Activated naive CD8-positive, alpha-beta T cell (primary cell): ENCODE results near the gene SHC1.

ENCODE experiments used
- H3K27ac Mint-ChIP-seq: one replicate; pipeline ENCODE4 v1.8.0; 2021; ENCODE audit warnings: mixed read lengths
- H3K27me3 Mint-ChIP-seq: one replicate; pipeline ENCODE4 v1.8.0; 2021; ENCODE audit warnings: mixed read lengths
- H3K36me3 Mint-ChIP-seq: one replicate; pipeline ENCODE4 v1.8.0; 2021; ENCODE audit warnings: mixed read lengths
- H3K4me1 Mint-ChIP-seq: one replicate; pipeline ENCODE4 v1.8.0; 2021; ENCODE audit warnings: low read depth, mixed read lengths
- H3K4me3 Mint-ChIP-seq: one replicate; pipeline ENCODE4 v1.8.0; 2021; ENCODE audit warnings: mild to moderate bottlenecking, mixed read lengths
- H3K9me3 Mint-ChIP-seq: one replicate; pipeline ENCODE4 v1.8.0; 2021; ENCODE audit warnings: low read depth, mixed read lengths

Gene SHC1

DNA sequence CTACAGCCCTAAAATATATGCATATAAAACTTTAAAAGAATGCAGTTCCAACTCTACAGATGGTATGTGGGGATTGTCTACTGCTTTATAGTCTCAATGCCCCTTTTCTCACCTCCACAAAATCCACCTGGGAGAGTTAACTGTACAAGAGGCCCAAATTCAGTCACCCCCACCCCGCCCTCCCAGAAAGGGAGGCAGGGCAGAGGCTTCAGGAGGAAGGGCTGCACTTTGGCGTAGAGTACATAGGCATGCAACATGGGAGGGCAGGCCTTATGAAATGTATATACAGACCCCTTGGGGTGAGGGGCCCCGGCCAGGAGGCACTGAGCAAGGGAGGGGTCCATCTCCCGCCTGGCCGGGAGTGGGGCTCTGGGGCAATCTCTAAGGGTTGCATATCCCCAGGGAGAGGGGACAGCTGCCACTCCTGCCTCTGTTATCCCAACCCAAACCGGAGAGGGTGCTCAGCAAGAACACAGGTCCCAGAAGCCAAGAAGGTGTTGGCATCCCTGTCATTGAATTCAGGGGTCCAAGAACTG, 7.7 kb downstream of the SHC1 start:
- Mint-ChIP-seq H3K4me1 (peaks cover 27% of the 10 kb centered on the region), H3K27me3 (no peaks in the 10 kb centered on the region), H3K27ac (peak overlapping the region; percentile 92), H3K4me3 (peak overlapping the region; percentile 91), H3K36me3 (no peaks in the 10 kb centered on the region), H3K9me3 (no peaks in the 10 kb centered on the region)

DNA sequence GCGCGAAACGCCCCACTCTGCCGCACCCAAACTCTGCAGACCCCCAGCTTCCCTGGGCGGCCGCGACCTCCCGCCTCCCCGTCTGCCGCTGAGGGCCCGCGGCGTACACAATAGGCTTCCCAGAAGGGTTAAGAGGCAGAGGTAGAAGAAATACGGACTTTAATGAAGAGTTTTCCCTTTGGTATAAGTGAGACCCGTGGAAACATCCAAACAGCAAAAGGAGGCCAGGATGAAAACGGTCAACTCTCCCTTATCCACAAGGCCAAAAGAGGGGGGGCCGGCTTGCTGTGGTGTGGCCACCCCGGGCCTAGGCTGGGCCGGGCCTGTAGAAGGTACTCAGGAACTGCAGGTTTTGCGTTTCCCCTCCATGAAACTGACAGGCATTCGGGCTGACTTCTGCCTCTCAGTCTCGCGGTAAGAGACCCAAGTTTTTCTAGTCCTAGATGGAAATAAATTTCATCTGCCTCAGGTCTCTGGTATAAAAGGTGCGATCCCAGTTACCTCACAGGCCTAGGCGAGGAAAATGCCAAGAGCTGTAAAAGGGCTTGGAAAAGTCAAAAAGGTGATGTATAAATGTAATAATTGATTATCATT, 8.3 kb downstream of the SHC1 start:
- Mint-ChIP-seq H3K4me1 (peaks cover 28% of the 10 kb centered on the region), H3K27me3 (no peaks in the 10 kb centered on the region), H3K27ac (peak overlapping the region; percentile 92), H3K4me3 (peak overlapping the region; percentile 91), H3K36me3 (no peaks in the 10 kb centered on the region), H3K9me3 (no peaks in the 10 kb centered on the region)

- H3K9me3 Mint-ChIP-seq: no peaks in the 10 kb centered on the region
- no peaks in the 10 kb centered on the region for H3K27me3 Mint-ChIP-seq
- peaks cover 36% of the 10 kb centered on the region for H3K4me1 Mint-ChIP-seq
- H3K4me3 Mint-ChIP-seq: peak within 1 kb of the TSS; percentile 97
- no peaks in the 10 kb centered on the region for H3K36me3 Mint-ChIP-seq
- H3K27ac Mint-ChIP-seq: peak within 1 kb of the TSS; percentile 92
These were observed 9.1 kb downstream of the SHC1 start, which contains the start of gene PYGO2 for GRCh38 chr1:154961207-154962155. Gene PYGO2 (minus strand): TSS chr1:154961782. CDS start chr1:154961576, 206 bp downstream.

GRCh38 chr1:154960446-154961136, 10.0 kb downstream of the SHC1 start:
- Mint-ChIP-seq H3K4me3 (peak overlapping the region; percentile 97), H3K27me3 (no peaks in the 10 kb centered on the region), H3K9me3 (no peaks in the 10 kb centered on the region), H3K4me1 (peaks cover 45% of the 10 kb centered on the region), H3K27ac (peak overlapping the region; percentile 92), H3K36me3 (no peaks in the 10 kb centered on the region)

DNA sequence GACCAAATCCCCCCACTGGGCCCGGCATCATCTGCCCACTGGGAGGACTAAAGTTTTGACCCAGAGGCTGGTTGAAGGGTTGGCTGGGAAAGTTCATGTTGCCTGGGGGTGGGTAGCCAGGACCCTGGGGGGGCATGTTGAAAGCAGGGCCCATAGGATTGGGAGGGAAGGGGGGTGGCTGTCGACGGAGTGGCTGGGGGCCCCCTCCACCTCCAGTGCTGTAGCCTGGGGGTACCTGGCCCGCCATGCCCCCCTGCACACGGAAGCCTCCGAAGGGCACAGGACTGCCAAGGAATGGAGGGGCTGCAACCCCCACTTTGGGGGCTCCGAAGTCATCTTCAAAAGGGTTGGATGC, 11.1 kb downstream of the SHC1 start:
- Mint-ChIP-seq H3K27me3 (no peaks in the 10 kb centered on the region), H3K9me3 (no peaks in the 10 kb centered on the region), H3K4me1 (peaks cover 53% of the 10 kb centered on the region), H3K27ac (peak overlapping the region; percentile 64), H3K36me3 (no peaks in the 10 kb centered on the region), H3K4me3 (peak overlapping the region; percentile 35)

DNA sequence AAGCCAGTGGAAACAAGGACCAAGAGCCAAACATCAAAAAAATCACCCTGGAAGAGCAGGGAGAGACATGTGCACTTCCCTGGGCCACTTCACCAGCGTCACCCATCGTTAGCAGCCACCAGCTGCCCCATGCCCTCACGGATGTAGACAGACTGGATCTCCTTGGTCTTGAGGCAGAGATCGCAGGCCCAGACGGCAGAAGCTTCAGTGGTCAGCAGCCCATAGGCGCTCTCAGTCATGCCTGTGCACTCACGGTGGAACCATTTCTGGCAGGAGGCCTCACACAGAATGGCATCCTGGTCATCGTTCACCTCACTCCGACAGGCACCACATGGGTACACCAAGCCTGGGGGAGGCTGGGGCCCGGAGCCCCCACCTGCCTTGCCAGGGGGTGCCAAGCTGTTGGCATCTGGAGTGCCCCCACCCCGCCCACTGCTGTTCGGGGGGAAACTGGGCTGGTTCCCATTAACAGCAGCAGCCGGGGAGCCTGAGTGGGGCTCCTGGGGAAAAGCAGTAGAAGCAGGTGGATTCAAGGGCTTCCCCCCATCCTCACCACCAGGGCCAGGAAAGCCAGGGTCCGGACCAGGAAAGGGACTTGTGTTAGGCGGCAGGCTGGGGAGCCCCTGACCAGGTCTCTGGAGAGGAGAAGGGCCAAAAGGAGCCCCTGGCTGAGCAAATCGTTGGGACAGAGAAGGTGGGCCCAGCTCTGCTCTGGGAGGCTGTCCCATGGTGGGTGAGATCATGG, 11.7 kb downstream of the SHC1 start:
- H3K27me3 Mint-ChIP-seq: no peaks in the 10 kb centered on the region
- H3K36me3 Mint-ChIP-seq: no peaks in the 10 kb centered on the region
- H3K27ac Mint-ChIP-seq: peak overlapping the region; percentile 50
- H3K4me1 Mint-ChIP-seq: peaks cover 57% of the 10 kb centered on the region
- H3K9me3 Mint-ChIP-seq: no peaks in the 10 kb centered on the region
- H3K4me3 Mint-ChIP-seq: peak overlapping the region; percentile 42

DNA sequence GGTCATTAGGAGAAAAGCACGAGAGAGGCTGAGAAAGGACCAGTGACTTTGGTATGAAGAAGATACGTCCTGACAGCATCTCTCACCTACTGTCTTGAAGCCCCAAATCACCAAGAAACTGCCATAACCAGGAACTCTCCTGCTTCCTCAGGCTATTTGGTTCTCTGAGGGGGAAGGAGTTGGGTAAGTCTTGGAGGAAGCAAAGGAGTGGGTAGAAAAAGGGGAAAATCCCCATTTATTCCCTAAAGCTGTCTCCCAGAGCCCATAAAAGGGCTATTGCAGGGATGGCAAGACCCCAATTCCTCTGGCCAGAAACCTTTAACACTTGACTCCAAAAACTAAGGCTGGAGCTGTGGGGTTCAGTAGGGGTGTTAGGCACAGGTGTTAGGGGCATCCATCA, 12.5 kb downstream of the SHC1 start:
- Mint-ChIP-seq H3K4me1 (peaks cover 60% of the 10 kb centered on the region), H3K27ac (peak overlapping the region; percentile 50), H3K36me3 (no peaks in the 10 kb centered on the region), H3K9me3 (no peaks in the 10 kb centered on the region), H3K27me3 (no peaks in the 10 kb centered on the region), H3K4me3 (no peak overlapping the region)

- peak overlapping the region; percentile 34 for H3K27ac Mint-ChIP-seq
- H3K4me3 Mint-ChIP-seq: no peak overlapping the region
- H3K27me3 Mint-ChIP-seq: no peaks in the 10 kb centered on the region
- peaks cover 62% of the 10 kb centered on the region for H3K4me1 Mint-ChIP-seq
- no peaks in the 10 kb centered on the region for H3K9me3 Mint-ChIP-seq
- no peaks in the 10 kb centered on the region for H3K36me3 Mint-ChIP-seq
These were observed 13.4 kb downstream of the SHC1 start for GRCh38 chr1:154957091-154957657.

DNA sequence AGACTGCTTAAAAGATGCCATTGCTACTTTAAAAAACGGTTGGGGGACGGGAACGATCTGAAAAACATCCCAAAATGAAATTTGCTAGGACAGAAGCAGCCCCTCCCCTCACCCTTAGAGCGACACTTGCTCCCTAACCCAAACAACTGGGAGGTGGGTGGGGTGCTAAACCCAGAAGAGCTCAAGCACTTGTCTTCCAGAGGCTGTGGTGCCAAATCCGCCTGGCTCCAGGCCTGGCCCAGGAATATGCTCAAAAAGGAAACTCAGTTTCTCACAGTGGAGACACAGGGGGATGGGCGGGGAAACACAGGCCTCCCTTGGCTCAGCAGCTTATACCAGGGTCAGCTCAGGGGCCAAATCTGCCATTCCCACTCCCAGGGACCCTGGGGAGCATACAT, 14.0 kb downstream of the SHC1 start:
- Mint-ChIP-seq H3K4me1 (peaks cover 67% of the 10 kb centered on the region), H3K27ac (peak overlapping the region; percentile 91), H3K9me3 (no peaks in the 10 kb centered on the region), H3K27me3 (no peaks in the 10 kb centered on the region), H3K36me3 (peaks cover 2% of the 10 kb centered on the region), H3K4me3 (peak overlapping the region; percentile 94)

- Mint-ChIP-seq H3K27ac (peak within 1 kb of the TSS; percentile 91), H3K36me3 (peaks cover 2% of the 10 kb centered on the region), H3K4me3 (peak within 1 kb of the TSS; percentile 94), H3K4me1 (peaks cover 69% of the 10 kb centered on the region), H3K27me3 (no peaks in the 10 kb centered on the region), H3K9me3 (no peaks in the 10 kb centered on the region)
These were observed 14.6 kb downstream of the SHC1 start, which contains the start of gene PBXIP1 for GRCh38 chr1:154955718-154956543. Gene PBXIP1 (minus strand): TSS chr1:154956099. CDS start chr1:154953721, 2,378 bp downstream.

DNA sequence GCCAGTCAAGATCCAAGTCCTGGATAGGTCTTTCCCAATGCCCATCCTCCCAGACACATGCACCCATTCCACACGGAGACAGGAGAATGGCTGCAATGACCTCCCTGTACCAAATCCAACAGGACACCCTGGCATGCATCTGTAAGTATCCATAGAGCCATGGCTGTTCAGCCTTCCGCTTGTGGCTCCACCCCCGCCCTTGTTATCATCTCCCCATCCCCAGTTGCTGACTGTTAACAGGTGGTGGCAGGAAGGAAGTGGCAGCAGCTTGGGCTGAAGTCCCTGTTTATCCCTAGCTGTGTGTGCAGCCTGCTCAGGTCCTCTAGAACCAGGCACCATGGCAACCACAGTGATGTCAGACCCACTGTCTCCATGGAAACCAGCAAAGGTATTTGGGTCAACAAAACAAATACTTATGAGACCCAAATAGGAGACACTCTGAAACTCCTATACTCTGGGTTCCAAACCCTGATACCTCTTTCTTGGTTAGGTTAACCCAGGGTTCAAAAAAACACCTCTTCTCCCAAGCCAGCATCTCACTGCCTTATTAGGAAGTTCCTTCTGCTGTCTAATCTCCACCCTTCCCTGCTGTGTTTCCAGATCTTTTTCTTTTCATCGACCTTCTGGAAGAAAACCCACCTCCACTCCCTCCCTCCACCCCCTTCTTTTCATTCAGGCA, 15.4 kb downstream of the SHC1 start:
- H3K27me3 Mint-ChIP-seq: no peaks in the 10 kb centered on the region
- H3K27ac Mint-ChIP-seq: peak overlapping the region; percentile 91
- H3K4me1 Mint-ChIP-seq: peaks cover 70% of the 10 kb centered on the region
- peaks cover 2% of the 10 kb centered on the region for H3K36me3 Mint-ChIP-seq
- no peaks in the 10 kb centered on the region for H3K9me3 Mint-ChIP-seq
- H3K4me3 Mint-ChIP-seq: peak overlapping the region; percentile 94

DNA sequence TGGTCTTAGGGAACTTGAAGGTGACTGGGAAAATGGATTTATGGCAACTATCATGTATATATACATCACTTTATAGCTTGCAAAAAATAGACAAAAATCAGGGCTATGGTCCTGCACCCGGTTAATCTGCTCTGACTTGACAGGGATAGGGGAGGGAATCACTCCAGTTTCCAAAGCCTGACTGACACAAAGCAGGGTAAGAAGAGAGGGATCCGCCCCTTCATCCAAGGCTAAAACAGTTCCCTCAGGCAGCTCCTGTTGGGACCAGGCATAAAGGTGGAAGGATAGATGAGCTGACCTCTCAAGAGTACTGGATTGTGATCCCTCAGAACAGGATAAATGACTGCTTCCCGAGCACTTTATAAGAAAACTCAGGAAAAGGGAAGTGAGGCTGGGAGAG, 16.0 kb downstream of the SHC1 start:
- peak overlapping the region; percentile 94 for H3K4me3 Mint-ChIP-seq
- peaks cover 2% of the 10 kb centered on the region for H3K36me3 Mint-ChIP-seq

GRCh38 chr1:154953611-154954038, 16.9 kb downstream of the SHC1 start:
- peak overlapping the region; percentile 94 for H3K4me3 Mint-ChIP-seq
- H3K27ac Mint-ChIP-seq: peak overlapping the region; percentile 91
- no peaks in the 10 kb centered on the region for H3K27me3 Mint-ChIP-seq
- no peaks in the 10 kb centered on the region for H3K9me3 Mint-ChIP-seq
- peaks cover 4% of the 10 kb centered on the region for H3K36me3 Mint-ChIP-seq
- H3K4me1 Mint-ChIP-seq: peaks cover 74% of the 10 kb centered on the region

More for the DNA sequence above, 16.0 kb downstream of the SHC1 start:
- Mint-ChIP-seq H3K9me3 (no peaks in the 10 kb centered on the region), H3K4me1 (peaks cover 70% of the 10 kb centered on the region), H3K27me3 (no peaks in the 10 kb centered on the region), H3K27ac (peak overlapping the region; percentile 91)
